ENCODE data around the gene HDAC11. TPM values are rescaled to one million over a fixed set of nuclear protein-coding genes. Genes with fewer than 3 reads are reported as not detected.

The HDAC11 gene
- total RNA-seq, 1 donor = 2.3 TPM

DNA sequence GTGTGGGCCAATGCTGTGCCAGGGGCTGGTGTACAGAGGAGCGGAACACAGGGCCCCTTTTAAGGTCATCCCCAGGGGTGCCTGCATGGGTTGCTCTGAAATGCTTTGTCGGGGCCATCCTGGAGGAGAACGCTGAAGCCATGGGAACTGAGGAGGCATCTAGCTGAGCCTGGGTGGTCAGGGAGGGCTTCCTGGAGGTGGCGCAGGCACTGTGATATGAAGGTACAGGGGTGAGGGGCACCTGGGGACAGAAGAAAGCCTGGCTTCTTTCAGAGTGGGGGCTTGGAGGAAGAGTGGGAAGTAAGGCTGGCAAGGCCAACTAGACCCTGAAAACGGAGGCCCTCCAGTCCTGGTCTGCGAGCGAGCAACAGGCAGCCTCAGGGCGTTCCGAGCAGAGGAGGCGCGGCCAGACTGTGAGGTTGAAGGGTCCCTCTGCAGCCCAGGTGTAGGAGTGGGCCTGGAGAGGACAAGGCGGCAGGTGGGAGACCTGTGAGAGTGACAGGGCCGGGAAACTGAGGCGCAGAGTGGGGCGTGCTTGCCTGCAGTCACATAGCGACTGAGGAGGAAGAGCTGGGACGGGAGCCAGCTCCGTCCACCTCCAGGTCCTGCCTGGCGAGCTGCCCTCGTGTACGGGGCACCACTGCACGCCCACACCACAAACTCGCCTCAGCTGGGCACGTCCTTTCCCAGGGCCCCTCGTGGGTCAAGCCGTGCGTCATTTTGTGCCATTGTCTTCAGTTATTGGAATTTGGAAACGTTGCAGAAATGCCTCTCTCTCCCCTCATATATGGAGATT, 72.9 kb downstream of the HDAC11 start:
- Histone ChIP-seq H3K27me3 (ENCODE audit: insufficient read depth, low read length) (peaks cover 3% of the 10 kb centered on the region), H3K4me1 (ENCODE audit: insufficient read depth, low read length) (peaks cover 5% of the 10 kb centered on the region)

DNA sequence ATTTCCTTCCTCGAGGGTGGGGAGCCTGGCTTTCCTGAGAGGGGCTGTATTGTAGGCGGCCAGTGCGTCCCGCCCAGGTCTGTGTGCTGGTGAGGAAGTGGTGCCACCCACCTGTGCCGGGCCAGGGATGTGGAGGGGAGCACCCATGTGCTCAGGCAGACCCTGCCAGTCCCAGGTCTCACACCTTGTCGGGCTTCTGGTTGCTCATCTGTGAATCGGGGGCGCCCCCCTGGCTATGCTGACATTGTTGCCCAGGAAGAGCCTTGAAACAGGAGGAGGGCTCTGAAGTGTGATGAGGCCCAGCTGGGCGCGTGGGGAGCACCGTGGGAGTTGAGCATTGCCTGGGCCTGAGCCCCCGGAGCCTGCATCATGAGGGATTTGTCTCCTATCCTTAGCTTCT, 73.6 kb downstream of the HDAC11 start:
- Histone ChIP-seq H3K4me1 (ENCODE audit: insufficient read depth, low read length) (peaks cover 5% of the 10 kb centered on the region), H3K9me3 (ENCODE audit: low read depth, low read length) (no peaks in the 10 kb centered on the region), H3K27me3 (ENCODE audit: insufficient read depth, low read length) (no peaks in the 10 kb centered on the region), H3K4me3 (ENCODE audit: low read length) (no peak overlapping the region)

More for the DNA sequence above, 72.9 kb downstream of the HDAC11 start:
- H3K9me3 ChIP-seq (ENCODE audit: low read depth, low read length) = no peaks in the 10 kb centered on the region
- no peak overlapping the region for H3K4me3 ChIP-seq (ENCODE audit: low read length)

DNA sequence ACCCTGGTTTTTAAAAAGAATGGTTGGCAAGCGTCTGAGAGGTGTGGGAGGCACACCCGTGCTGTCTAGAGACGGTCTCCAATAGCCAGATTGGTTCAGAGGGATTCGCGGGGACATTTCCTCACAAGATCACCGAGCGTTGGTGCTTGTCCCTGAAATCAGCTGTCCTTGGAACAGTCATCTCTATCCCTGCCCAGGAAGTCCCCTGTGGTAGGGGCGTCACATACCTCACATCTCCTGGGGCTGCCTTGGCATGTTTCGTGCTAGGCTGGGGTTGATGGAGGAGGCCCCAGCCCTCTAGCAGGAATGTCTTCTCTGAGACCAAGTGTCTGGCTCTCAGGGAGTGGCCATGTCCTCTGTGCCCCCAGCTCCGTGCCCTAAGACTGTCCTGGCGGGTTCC, 75.6 kb downstream of the HDAC11 start:
- Histone ChIP-seq H3K4me1 (ENCODE audit: insufficient read depth, low read length) (no peaks in the 10 kb centered on the region), H3K4me3 (ENCODE audit: low read length) (no peak overlapping the region), H3K9me3 (ENCODE audit: low read depth, low read length) (no peaks in the 10 kb centered on the region), H3K27me3 (ENCODE audit: insufficient read depth, low read length) (no peaks in the 10 kb centered on the region)

Other genes with a start within 250 kb of the HDAC11 start
- 63.0 TPM for gene NUP210, start 60.0 kb upstream of the HDAC11 start, total RNA-seq
- 0.73 TPM for gene FBLN2, start 68.8 kb downstream of the HDAC11 start, total RNA-seq